HG02938 (cell line): ENCODE measurements around the gene ZNF485.
"Not testable (repeated sequence)": the region's sequence is repeated elsewhere in the genome, so short reads cannot be mapped to it uniquely, and the experiment has no call there.

Source experiments
- ATAC-seq: cut with Tn5 transposase; IDR thresholded peaks from one replicate; pipeline ENCODE4 v1.9.1; 2021; ENCODE audit warnings: mild to moderate bottlenecking, moderate library complexity; ENCODE audit not compliant: unreplicated experiment

Gene ZNF485

GRCh38 chr10:43606323-43607198 lies at the start of gene ZNF485:
Gene ZNF485 (plus strand): TSS chr10:43606438. CDS start chr10:43607051, 613 bp downstream.
- peak; percentile 94 for ATAC-seq

- ATAC-seq, result no peak
Measured at GRCh38 chr10:43557214-43557613, 49.0 kb upstream of the ZNF485 start.

- no peak for ATAC-seq
Measured at GRCh38 chr10:43569681-43570080, 36.6 kb upstream of the ZNF485 start.

GRCh38 chr10:43570971-43571370 lies 35.3 kb upstream of the ZNF485 start:
- no peak for ATAC-seq

- no peak for ATAC-seq
Measured at GRCh38 chr10:43573250-43574000, 32.8 kb upstream of the ZNF485 start.

GRCh38 chr10:43574001-43574892 lies 32.0 kb upstream of the ZNF485 start, which contains the start of gene ZNF239:
Gene ZNF239 (minus strand): TSS chr10:43574616. CDS start chr10:43558079, 16,537 bp downstream.
- ATAC-seq, result peak; percentile 90

GRCh38 chr10:43574906-43575305 lies 31.3 kb upstream of the ZNF485 start:
- no peak for ATAC-seq

GRCh38 chr10:43576062-43576461 lies 30.2 kb upstream of the ZNF485 start:
- no peak for ATAC-seq

- no peak for ATAC-seq
Measured at GRCh38 chr10:43576580-43576979, 29.7 kb upstream of the ZNF485 start.

- no peak for ATAC-seq
Measured at GRCh38 chr10:43584051-43584450, 22.2 kb upstream of the ZNF485 start.

- ATAC-seq, result no peak
Measured at GRCh38 chr10:43585046-43585445, 21.2 kb upstream of the ZNF485 start.

GRCh38 chr10:43585981-43586729 lies 20.1 kb upstream of the ZNF485 start:
- no peak for ATAC-seq

- ATAC-seq, result not testable (repeated sequence)
Measured at GRCh38 chr10:43586730-43587115, 19.5 kb upstream of the ZNF485 start.

- ATAC-seq, result no peak
Measured at GRCh38 chr10:43591303-43591904, 14.8 kb upstream of the ZNF485 start.

- ATAC-seq, result peak; percentile 95
Measured at GRCh38 chr10:43594944-43595589, 11.2 kb upstream of the ZNF485 start.

- ATAC-seq, result peak; percentile 39
Measured at GRCh38 chr10:43595739-43596298, 10.4 kb upstream of the ZNF485 start.

- no peak for ATAC-seq
Measured at GRCh38 chr10:43596546-43596945, 9.7 kb upstream of the ZNF485 start.

- ATAC-seq, result no peak
Measured at GRCh38 chr10:43598446-43598845, 7.8 kb upstream of the ZNF485 start.

GRCh38 chr10:43599333-43599732 lies 6.9 kb upstream of the ZNF485 start:
- no peak for ATAC-seq
